ENCODE measurements around the gene B9D1.

DNA sequence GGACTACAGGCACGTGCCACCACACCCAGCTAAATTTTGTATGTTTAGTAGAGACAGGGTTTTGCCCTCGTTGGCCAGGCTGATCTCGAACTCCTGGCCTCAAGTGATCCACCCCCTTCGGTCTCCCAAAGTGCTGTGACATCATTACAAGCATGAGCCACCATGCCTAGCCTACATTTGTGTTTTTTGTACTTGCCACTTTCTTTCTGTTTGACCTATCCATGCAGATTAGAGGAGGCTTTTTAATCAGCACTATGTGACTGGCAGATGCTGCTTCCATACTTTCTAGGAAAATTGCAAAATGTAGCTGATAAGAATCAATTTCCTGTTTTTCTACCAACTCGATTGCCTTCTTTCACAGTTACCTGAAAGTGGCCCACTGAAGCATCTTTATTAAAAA is 57.3 kb downstream of the B9D1 start:
- TF ChIP-seq POLR2A (IDR thresholded peaks at IDR 0.05; ENCODE audit: low read depth, low read length) (no peak), POLR2AphosphoS5 (IDR thresholded peaks at IDR 0.05; ENCODE audit: low read depth, low read length) (no peak), TAF1 (IDR thresholded peaks at IDR 0.05; ENCODE audit: low read depth, low read length) (no peak), POU2F2 (IDR thresholded peaks at IDR 0.05; ENCODE audit: low read depth, low read length) (no peak), SPI1 (IDR thresholded peaks at IDR 0.05; ENCODE audit: low read depth, low read length) (no peak), PAX5 (IDR thresholded peaks at IDR 0.05; ENCODE audit: insufficient read depth, low read length, severe bottlenecking) (no peak)
